ENCODE results near the gene FRY. TPM values are rescaled to one million over a fixed set of nuclear protein-coding genes. Genes with fewer than 3 reads are reported as not detected.

The FRY gene
- total and polyA plus RNA-seq, 9 of the 15 experiments (the other 6 are each of a cell fraction or from before 2014, with no cell fraction given) = 0.03 to 0.31 (median 0.11) TPM; not detected in 3

DNA sequence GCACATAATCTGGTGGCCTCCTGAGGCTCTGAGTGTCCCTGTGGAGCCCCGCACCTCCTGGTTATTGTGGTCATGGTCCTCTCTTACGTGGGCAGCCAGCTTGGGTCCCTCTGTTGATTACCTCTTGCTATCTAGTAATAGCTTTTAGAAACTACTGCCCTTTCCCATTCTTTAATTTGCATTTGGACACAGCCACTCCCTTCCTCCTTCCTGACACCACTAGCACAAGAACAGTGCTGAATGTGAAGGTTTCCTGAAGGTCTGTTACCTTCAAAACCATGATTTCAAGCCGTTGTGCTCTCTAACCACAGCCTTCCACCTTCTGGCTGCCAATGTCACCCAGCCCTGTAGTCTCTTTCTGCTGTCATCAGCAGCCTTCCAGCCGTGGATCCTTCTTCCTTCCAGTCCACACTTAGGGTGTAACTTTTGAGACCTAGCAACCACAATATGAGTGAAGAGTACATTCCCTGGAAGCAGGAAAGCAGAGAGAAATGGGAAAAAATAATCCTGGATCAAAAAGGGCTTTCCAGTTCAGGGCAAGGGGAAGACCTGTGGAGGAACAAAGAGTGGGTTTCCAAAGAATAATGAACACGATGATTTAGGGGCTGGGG lies 130.9 kb downstream of the FRY start:
- Histone ChIP-seq H3K27ac (ENCODE audit: extremely low read depth, low read depth, low read length) (no peak overlapping the region), H3K4me1 (replicated peaks in 1 of 2; ENCODE audit: control insufficient read depth in 2 of 2, insufficient read depth in 2 of 2, low read length in 2 of 2) (no peaks in the 10 kb centered on the region), H2AFZ (ENCODE audit: low read depth, low read length) (peak overlapping the region; percentile 68; the same call in 1 of the 2 replicates), H3K4me2 (ENCODE audit: insufficient read depth, low read length) (no peak overlapping the region), H3K79me2 (ENCODE audit: control insufficient read depth, insufficient read depth, low read length) (no peaks in the 10 kb centered on the region), H3K9ac (ENCODE audit: insufficient read depth in 1 of 2, low read depth in 2 of 2, low read length in 2 of 2) (no peak overlapping the region), H3K4me3 (no peak overlapping the region), H4K20me1 (replicated peaks; ENCODE audit: control insufficient read depth, insufficient read depth, low read length) (no peaks in the 10 kb centered on the region), H3K9me3 (replicated peaks; ENCODE audit: control insufficient read depth, insufficient read depth, low read depth, low read length) (no peaks in the 10 kb centered on the region), H3K9me1 (ENCODE audit: control insufficient read depth, insufficient read depth, low read length) (no peaks in the 10 kb centered on the region), H3K27me3 (ENCODE audit: control insufficient read depth in 2 of 2, insufficient read depth in 2 of 2, low read length in 2 of 2) (no peaks in the 10 kb centered on the region), H3K36me3 (ENCODE audit: control insufficient read depth, insufficient read depth, low read length) (no peaks in the 10 kb centered on the region)
- TF ChIP-seq, protein P1, sequence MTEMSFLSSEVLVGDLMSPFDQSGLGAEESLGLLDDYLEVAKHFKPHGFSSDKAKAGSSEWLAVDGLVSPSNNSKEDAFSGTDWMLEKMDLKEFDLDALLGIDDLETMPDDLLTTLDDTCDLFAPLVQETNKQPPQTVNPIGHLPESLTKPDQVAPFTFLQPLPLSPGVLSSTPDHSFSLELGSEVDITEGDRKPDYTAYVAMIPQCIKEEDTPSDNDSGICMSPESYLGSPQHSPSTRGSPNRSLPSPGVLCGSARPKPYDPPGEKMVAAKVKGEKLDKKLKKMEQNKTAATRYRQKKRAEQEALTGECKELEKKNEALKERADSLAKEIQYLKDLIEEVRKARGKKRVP (CRISPR knock-in tag; IDR thresholded peaks at IDR 0.05) = no peak
- TF ChIP-seq TAL1 (IDR thresholded peaks at IDR 0.05) = no peak
- TF ChIP-seq ZC3H8 (IDR thresholded peaks at IDR 0.05) = no peak
- no peak for TF ChIP-seq POLR2H (tag; IDR thresholded peaks at IDR 0.05; ENCODE audit: low read depth)
- TF ChIP-seq, protein P2, sequence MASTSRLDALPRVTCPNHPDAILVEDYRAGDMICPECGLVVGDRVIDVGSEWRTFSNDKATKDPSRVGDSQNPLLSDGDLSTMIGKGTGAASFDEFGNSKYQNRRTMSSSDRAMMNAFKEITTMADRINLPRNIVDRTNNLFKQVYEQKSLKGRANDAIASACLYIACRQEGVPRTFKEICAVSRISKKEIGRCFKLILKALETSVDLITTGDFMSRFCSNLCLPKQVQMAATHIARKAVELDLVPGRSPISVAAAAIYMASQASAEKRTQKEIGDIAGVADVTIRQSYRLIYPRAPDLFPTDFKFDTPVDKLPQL (IDR thresholded peaks at IDR 0.05; ENCODE audit: extremely low read depth, insufficient read length) = no peak
- no peak for TF ChIP-seq ELF4 (CRISPR knock-in tag; IDR thresholded peaks at IDR 0.05)
- no peak for TF ChIP-seq JUN (IDR thresholded peaks at IDR 0.05; ENCODE audit: borderline replicate concordance, low read depth, low read length)
- no peak for TF ChIP-seq JUN (CRISPR knock-in tag; IDR thresholded peaks at IDR 0.05; ENCODE audit: borderline replicate concordance)
- TF ChIP-seq, protein P3, sequence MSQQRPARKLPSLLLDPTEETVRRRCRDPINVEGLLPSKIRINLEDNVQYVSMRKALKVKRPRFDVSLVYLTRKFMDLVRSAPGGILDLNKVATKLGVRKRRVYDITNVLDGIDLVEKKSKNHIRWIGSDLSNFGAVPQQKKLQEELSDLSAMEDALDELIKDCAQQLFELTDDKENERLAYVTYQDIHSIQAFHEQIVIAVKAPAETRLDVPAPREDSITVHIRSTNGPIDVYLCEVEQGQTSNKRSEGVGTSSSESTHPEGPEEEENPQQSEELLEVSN (IDR thresholded peaks at IDR 0.05; ENCODE audit: borderline replicate concordance in 1 of 2, extremely low read depth in 1 of 2, insufficient read depth in 1 of 2, insufficient read length in 1 of 2, low read depth in 1 of 2, low read length in 1 of 2, poor library complexity in 1 of 2, severe bottlenecking in 1 of 2) = no peak
- TF ChIP-seq MXI1 (IDR thresholded peaks at IDR 0.05; ENCODE audit: low read depth, low read length) = no peak
- no peak for TF ChIP-seq TAF15 (IDR thresholded peaks at IDR 0.05; ENCODE audit: low read depth, low read length)
- WGBS (ENCODE audit: insufficient coverage, low coverage, missing lambda C conversion rate) = 3% methylated on average over 4 of the region's 5 CpGs
- intact Hi-C loops (cut with micrococcal nuclease) (no loop called here), in situ Hi-C loops (cut with MboI) (no loop called here)
- ATAC-seq (no peak), FAIRE-seq (no peak), DNase-seq (ENCODE audit: extremely low read depth in 1 of 4, low spot score in 3 of 4) (no peak)
- ChIA-PET POLR2A (no interaction called here), CTCF (ENCODE audit: low intra/inter-chr PET ratio) (no interaction called here)
- BruUV-seq (replicated peaks) = no TSS peak

All from K562 (cell line).